DND-41 (cell line): ENCODE results near the gene ELAC2.

Experiments
- CTCF ChIP-seq: IDR thresholded peaks from 2 replicates; pipeline ENCODE4 v1.5.1; 2012; ENCODE audit warnings: borderline replicate concordance, low read length, moderate library complexity, mild to moderate bottlenecking; ENCODE audit not compliant: poor library complexity, severe bottlenecking; ENCODE audit errors: extremely low read depth
- EZH2 ChIP-seq: IDR thresholded peaks from 3 replicates; pipeline ENCODE4 v1.6.1; 2012; ENCODE audit warnings: borderline replicate concordance, low read depth, mild to moderate bottlenecking, moderate library complexity, low read length, inconsistent platforms; ENCODE audit not compliant: severe bottlenecking

GRCh38 chr17:13038931-13039665 is 21.3 kb upstream of the ELAC2 start:
- TF ChIP-seq CTCF, result no peak
- TF ChIP-seq EZH2, result no peak
